ENCODE results near the gene AFAP1L1. TPM values are rescaled to one million over a fixed set of nuclear protein-coding genes. Genes with fewer than 3 reads are reported as not detected.

AFAP1L1 gene
- total and polyA plus RNA-seq, 10 of the 15 experiments (the other 5 are each of a cell fraction or from before 2014, with no cell fraction given) = 0.11 TPM; not detected in 9

DNA sequence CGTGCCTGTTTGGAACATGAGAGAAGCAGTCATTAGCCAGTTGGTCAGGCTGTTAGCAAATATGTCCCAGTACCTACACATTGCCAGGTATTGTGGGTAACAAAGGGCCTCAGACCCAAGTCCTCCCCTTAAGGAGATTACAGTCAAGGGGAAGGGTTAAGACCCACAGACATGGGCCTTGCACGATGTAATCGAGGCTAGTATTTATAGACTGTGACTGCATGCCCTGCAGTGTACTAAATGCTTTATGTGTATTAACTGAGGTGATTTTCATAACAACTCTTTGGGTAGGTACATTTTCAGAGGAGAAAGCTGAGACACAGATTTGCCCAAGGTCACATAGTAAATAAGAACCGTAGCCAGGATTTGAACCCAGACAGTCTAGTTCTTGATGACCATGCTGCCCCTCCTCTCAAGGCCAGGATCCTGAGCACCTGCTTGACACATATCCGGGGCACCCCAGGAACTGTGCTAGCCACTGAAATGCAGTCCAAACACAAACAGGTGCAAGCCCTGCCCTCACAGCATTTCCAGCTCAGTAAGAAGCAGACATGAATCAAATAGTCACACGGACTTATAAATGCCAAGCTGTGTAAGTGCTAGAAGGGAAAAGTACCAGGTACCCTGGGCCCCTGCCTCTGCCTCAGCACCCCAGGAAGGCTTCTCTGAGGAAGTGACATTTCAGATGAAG lies 41.6 kb downstream of the AFAP1L1 start (continued):
- TF ChIP-seq CBFB (IDR thresholded peaks at IDR 0.05; ENCODE audit: low read depth) (no peak), POLR2AphosphoS2 (IDR thresholded peaks at IDR 0.05; ENCODE audit: low read depth, low read length) (no peak), KDM1A (IDR thresholded peaks at IDR 0.05; ENCODE audit: borderline replicate concordance) (no peak), EED (IDR thresholded peaks at IDR 0.05; ENCODE audit: low read depth) (no peak), KAT2A (conservative IDR thresholded peaks at IDR 0.05; ENCODE audit: control insufficient read depth, low read depth, low read length) (no peak), TCF3 (IDR thresholded peaks at IDR 0.05; ENCODE audit: borderline replicate concordance, insufficient read depth, low read depth, low read length) (no peak), RAD21 (IDR thresholded peaks at IDR 0.05; ENCODE audit: insufficient read depth, low read depth, low read length) (no peak), SMAD5 (IDR thresholded peaks at IDR 0.05; ENCODE audit: low read depth) (no peak)
- TF ChIP-seq, protein P1, sequence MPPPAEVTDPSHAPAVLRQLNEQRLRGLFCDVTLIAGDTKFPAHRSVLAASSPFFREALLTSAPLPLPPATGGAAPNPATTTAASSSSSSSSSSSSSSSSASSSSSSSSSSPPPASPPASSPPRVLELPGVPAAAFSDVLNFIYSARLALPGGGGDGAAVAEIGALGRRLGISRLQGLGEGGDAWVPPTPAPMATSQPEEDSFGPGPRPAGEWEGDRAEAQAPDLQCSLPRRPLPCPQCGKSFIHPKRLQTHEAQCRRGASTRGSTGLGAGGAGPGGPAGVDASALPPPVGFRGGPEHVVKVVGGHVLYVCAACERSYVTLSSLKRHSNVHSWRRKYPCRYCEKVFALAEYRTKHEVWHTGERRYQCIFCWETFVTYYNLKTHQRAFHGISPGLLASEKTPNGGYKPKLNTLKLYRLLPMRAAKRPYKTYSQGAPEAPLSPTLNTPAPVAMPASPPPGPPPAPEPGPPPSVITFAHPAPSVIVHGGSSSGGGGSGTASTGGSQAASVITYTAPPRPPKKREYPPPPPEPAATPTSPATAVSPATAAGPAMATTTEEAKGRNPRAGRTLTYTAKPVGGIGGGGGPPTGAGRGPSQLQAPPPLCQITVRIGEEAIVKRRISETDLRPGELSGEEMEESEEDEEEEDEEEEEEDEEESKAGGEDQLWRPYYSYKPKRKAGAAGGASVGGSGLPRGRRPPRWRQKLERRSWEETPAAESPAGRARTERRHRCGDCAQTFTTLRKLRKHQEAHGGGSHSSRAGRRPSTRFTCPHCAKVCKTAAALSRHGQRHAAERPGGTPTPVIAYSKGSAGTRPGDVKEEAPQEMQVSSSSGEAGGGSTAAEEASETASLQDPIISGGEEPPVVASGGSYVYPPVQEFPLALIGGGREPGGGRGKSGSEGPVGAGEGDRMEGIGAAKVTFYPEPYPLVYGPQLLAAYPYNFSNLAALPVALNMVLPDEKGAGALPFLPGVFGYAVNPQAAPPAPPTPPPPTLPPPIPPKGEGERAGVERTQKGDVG (CRISPR knock-in tag; IDR thresholded peaks at IDR 0.05) = no peak

Data from GM12878 (cell line).